Amniotic stem cell (primary cell): ENCODE data around the gene SAFB.
"Not testable (repeated sequence)": the region's sequence is repeated elsewhere in the genome, so short reads cannot be mapped to it uniquely, and the experiment has no call there.

Source experiments
- DNase-seq: peaks from one replicate; lab custom pipeline; 2025; lab: John Stamatoyannopoulos, UW

The SAFB gene

DNA sequence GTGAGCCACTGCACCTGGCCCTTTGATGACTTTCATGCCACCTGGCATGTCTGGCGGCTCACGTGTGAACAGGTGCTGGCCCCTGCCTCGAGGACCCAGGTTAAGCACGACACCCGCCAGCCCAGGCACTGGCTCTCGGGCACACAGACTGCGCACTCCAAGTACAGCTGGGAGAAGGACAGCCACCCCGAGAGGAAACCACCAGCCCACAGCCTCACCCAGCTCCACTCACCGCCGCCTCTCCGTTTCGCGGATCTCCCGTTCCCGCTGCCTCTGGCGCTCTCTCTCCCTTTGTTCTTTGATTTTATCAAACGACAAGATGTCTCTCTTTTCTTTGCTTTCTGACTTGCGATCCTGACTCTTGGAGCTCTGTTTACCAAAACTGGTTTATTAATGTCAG is 27.8 kb upstream of the SAFB start:
- DNase-seq = no peak

GRCh38 chr19:5595745-5596144 is 27.1 kb upstream of the SAFB start:
- no peak for DNase-seq

- DNase-seq = no peak
Observed at GRCh38 chr19:5600797-5601196, 22.1 kb upstream of the SAFB start.

DNA sequence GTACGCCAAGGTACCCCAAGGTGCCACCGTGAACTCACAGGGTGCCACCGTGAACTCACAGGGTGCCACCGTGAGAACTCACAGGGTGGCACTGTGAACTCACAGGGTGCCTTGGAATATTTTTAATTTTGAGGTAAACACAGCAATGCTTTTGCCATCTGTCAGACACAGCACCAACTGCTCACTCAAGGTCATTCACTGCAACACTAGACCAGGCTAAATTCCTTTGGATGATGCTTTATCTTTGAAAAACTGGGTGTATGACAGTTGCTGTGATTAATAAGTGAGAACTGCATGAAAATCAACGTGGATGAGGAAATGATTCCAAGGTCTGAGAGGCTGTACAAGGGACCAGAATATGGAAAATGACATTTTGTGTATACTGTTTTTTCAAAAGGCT is 19.3 kb upstream of the SAFB start:
- DNase-seq = no peak

DNA sequence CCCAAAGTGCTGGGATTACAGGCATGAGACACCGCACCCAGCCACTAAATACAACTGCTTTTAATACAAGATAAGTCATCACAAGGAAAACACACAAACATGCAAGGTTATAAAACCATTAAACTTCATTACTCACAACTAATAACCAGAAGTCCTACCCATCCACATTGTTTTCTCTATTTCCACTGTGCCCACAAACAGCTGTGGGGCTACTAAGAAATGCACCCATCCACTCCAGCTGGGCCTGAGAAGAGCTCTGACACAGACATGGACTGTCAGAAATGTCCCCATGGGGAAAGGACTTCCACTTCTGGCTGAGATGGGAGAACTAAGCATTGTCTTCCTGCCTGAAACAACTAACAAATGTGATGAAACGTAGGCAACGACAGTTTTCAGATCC is 17.5 kb upstream of the SAFB start:
- DNase-seq = no peak

DNA sequence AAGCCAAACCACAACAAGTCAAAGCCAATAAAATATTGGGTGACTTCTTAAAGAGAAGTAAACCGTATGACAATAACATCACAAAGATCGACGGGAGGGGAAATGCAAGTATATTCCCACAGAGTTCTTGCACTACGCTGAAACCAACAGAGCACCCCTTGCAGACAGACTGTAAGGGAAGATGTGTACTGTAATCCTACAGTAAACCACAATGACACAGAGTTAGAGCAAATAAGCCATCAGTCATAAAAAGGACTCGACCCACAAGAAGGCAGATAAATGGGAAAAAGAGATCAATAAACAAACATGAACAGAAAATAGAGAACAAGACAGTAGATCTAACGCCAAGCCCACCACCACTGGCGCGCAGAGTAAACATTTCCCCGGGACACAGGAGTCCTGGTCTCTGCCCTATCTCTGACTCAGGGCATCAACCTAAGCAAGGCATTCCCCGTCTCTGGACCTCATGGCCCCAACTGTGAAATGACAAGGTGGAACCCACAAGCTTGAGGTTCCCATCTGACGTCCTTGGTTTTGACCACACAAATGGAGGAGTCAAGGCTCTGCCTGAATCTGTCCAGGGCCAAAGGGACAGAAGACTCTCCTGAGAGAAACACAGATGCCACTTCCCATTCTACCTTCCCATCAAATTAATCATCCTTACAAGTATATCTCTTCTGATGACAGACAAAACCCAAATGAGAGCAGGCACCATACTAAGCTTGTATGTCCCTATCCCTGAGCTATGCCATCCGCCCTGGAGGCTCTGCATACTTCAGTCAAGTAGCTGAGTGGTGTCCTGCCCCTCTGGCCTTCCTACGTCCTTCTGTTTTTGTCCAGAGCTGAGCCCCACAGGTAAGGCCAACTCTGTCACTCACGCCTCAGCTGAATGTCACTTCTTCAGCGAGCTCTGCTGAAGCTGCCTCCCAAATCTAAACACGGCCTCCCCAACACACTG is 15.3 kb upstream of the SAFB start:
- DNase-seq = no peak

DNA sequence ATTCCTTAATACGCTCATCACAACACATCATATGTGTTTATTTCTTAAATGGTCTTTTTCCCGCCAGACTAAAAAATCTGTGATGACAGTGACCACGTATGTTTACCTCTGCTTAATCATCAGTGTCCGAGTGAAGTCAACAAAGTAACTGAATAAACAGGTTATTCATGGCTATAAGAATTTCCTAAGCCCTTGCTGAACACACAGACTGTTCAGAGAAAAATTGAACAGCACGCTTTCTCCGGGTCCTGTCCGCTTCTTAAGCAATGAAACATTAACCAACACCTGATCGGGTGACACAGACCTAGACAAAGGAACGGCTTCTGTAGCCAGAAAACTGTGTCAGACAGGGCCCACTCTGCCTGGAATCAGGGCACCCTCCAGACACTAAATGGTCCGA is 14.6 kb upstream of the SAFB start:
- no peak for DNase-seq

DNA sequence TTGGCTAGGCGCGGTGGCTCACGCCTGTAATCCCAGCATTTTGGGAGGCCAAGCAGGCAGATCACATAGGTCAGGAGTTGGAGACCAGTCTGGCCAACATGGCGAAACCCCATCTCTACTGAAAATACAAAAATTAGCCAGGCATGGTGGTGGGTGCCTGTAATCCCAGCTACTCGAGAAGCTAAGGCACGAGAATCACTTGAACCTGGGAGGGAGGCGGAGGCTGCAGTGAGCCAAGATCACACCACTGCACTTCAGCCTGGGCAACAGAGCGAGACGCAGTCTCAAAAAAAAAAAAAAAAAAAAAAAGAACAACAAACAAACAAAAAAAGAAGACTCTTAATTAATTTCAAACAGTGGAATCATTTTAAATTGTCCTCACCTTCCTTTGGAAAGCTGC is 14.1 kb upstream of the SAFB start:
- not testable (repeated sequence) for DNase-seq

DNA sequence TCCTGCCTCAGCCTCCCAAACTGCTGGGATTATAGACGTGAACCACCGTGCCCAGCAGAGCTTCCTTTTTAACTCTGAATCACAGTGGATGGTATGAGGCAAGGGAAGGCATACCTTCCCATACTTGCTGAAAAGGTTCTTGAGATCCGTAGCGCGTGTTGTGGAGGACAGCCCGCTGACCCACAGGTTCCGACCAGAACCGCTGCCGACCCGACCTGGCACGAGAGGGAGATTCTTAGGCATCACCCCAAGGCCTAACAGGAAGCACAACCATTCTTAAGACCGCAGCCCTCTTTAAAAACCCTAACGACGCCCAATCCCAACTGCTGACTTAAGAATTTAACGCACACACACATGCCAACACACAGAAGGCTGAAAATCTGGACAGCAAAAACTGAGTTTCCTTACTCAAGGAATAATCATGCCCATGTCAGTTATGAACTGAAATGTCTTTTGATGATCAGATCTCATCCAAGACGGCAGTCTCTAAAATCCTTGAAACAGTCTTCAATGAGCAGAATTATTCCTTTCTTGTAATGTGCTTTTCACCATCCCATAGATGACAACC is 12.9 kb upstream of the SAFB start:
- no peak for DNase-seq

DNA sequence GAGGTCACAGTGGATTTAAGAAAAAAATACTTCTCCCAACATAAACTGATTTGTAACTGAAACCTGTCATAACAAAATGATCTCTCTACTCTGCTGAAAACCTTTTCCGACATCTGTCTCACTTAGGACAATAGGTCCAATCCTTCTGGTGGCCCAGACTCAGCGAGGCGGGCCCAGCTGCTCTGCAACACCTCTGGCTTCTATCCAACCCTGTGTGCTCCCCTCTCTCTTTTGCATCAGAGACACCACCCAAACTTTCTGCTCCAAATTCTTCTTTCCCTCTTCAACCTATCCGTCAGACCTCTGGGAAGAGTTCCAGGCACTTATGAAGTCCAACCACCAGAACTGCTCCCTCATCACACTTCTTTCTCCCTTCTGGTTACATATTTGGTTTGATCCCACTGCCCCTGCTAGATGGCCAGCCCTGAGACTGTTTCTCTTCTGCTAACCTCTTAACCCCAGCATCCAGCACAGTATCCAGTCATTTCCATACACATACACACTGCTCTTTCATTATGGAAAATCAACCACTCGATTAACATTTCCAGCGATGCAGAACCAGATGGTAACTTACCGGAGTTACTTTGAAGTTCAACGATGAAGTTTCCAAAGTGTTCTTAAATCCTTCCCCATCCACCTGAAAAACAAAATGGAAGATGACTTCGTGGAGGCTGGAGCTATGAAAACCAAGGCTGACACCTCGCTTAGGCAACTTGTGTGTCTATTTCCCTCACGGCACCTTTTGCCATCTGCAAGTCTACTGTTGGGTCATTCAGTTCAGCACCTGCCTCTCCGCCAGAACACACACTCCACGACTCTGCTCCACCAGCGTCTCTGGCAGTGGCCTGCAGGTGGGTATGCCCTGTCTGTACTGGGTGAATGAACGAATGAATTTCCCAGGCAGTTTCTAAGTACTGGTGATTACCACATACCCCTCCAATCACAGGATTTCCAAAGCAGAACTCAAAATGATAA is 9.7 kb upstream of the SAFB start:
- no peak for DNase-seq

GRCh38 chr19:5615756-5616327 is 7.0 kb upstream of the SAFB start:
- no peak for DNase-seq

GRCh38 chr19:5617080-5617479 is 5.8 kb upstream of the SAFB start:
- no peak for DNase-seq

DNA sequence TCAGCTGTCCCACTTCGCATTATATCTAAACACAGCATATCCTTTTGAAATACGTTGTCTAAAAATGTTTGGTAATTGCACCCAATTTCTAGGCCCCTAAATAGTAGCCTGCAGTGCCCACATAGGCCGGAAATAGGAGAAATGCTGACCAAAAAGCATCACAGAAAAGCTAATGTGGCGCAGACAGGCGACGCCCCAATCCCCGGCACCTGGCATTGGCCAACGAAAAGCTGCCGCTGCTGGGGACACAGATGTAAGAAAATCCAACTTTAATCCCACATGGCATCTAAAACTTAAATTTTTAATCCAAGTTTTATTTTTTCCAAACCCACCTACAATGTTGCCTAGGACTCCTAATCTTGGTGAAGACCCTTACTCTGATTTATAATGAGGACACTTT is 4.3 kb upstream of the SAFB start:
- DNase-seq = no peak

- no peak for DNase-seq
Observed at GRCh38 chr19:5619946-5620345, 2.9 kb upstream of the SAFB start.

DNA sequence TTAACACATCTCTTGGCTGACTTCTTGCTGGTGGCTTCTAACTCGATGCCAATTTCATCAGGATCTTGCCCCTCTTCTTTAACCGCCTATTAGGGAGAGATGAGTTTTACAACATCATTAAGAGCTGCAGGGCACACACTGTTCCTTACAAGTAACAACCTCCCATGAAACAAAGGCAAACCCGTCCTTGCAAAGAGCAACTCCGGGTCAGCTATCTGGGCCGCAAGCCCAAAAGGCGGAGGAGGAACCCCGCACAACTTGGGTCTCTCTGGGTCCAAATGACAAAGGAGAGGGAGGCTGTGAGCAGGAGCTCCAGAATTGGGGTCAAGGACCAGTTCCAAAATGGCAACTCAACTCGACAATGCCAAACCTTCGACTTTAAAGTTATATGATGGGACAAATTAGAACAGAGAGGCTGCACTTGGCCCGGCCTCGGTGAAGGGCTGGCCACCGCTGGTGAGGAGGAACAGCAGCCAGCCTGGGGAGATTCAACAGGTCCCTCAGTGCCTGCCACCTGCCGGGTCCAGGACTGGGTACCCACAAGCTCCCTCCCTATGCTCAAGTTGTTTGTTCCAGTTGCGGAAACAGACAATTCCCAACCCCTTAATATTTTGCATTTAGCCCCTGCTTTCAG is 1.5 kb upstream of the SAFB start:
- DNase-seq = no peak

DNA sequence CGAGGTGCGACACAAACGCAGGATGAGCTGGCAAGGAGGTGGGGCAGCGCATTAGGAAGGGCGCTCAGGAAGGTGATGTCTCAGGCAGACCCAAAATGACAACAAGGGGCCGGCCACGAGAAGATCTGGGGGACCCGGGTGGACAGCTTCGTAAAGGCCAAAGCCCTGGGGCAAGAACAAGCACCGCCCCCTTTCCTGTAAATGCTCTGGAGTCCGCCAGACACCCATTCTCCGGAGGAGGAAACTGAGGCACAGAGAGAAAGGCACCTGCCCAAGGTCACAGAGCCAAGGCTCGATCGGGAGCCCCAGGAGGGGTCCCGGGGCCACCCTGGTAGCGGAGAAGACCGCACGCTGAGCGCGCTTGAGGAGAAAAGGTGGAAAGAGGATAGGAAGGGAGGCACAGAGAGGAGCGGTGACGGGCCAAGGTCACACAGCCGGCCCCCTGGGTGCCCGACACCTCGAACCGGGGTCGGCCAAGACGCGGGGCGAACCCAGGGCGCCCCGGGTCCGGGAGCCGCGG is 878 bp upstream of the SAFB start:
- DNase-seq = no peak

DNA sequence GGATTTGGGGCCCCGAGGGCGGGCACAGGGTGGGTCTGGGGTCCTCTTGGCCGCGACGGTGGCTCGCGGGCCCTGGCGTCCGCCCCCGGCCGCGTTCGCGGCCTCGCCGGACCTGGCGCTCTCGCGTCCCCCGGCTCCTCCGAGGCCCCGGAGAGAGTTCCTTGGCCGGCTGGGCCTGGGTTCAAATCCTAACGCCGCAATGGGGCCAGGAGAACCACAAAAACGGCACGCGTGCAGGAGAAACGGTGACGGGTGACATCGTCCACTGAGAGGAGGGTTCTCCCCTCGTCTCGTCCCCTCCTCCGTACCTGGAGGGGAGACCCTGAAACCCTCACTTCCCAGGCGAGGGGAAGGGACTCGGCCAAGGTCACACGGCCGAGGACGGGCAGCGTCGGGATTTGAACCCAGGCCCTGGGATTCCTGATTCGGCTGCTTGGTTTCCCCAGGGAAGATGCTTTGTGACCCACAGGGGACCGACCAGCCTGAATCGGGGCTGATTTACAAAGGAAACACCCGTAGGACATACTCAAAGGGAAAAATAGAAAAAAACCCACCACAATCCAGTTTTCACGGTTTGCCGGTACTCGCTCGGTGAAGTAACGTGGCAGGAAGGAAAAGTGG is 624 bp downstream of the SAFB start:
- DNase-seq = no peak

- DNase-seq = no peak
Observed at GRCh38 chr19:5624018-5624663, 1.3 kb downstream of the SAFB start.

DNA sequence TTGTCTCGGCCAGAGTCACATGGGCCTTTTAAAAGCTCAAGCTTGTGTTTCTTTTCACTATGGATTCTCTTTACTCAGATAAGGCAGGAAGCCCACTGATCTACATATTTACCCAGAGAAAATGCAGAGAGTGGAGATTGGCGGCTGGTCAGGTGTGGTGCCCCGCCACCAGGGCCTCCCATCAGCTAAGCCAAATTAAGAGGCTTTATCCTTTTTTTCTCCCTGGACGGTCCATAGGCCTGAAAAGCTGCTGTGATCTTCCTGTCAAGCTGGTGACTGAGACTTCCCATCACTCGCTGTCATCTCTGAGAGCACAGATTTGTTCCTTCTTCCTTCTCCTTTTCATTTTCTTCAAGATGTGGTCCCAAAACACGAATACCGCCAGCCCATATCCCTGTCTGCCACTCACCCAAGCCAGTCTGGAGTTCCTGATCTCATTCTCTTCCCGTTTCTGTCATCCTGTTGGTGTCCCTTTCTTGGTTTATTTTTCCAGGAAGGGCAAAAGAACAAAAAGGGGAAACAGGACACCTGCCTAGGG is 1.9 kb downstream of the SAFB start:
- no peak for DNase-seq

DNA sequence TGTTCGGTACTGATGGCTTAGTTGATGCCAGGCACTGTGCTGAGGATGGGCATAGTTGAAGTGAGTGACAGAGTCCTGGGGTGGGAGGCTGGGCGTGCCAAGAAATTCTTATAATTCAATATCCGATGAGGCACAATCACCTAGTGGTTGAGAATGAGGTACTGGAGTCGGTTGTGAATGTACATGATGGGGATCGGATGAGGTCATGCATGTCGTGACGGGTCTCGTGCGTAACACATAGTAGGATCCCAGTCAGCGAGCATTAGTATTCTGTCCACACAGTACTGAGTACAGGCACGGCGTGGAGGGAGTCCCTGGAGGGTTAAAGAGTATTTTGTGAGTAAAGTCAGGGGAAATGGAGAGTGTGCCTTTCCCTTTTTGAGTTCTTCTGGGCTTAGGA is 2.8 kb downstream of the SAFB start:
- no peak for DNase-seq
